SK-N-MC (cell line): ENCODE measurements around the gene SERINC3.
"Not testable (repeated sequence)": the region's sequence is repeated elsewhere in the genome, so short reads cannot be mapped to it uniquely, and the experiment has no call there.

Experiments
- DNase-seq: peaks from one replicate; pipeline ENCODE4 v3.0.0-alpha.2; 2011; ENCODE audit warnings: low read depth, low spot score
- H3K27ac ChIP-seq: fragments of 200-600 bp; sonication (generic); 2 replicates; pipeline ENCODE4 v1.5.1; 2016; ENCODE audit warnings: mixed run types
- H3K36me3 ChIP-seq: fragments of 200-600 bp; sonication (generic); 2 replicates; pipeline ENCODE4 v1.6.1; 2017; ENCODE audit warnings: antibody characterized with exemption, low read length, mixed read lengths; ENCODE audit not compliant: insufficient read depth
- H3K4me3 ChIP-seq: fragments of 200-600 bp; sonication (generic); 2 replicates; pipeline ENCODE4 v1.5.1; 2016
- H3K9ac ChIP-seq: fragments of 200-600 bp; sonication (generic); 2 replicates; pipeline ENCODE4 v1.8.0; 2017; ENCODE audit warnings: mixed run types, mixed read lengths; ENCODE audit not compliant: insufficient read length
- H3K9me3 ChIP-seq: fragments of 200-600 bp; sonication (generic); 2 replicates; pipeline ENCODE4 v1.6.1; 2017; ENCODE audit warnings: low read depth, mild to moderate bottlenecking, antibody characterized with exemption, low read length, moderate library complexity, mixed read lengths
- EZH2 ChIP-seq: fragments of 200-600 bp; sonication (generic); IDR thresholded peaks from one replicate; pipeline ENCODE4 v1.6.1; 2017; ENCODE audit warnings: antibody characterized with exemption
- FOXP2 ChIP-seq: optimal IDR thresholded peaks from 2 replicates; pipeline ENCODE3; 2011; ENCODE audit warnings: mild to moderate bottlenecking, moderate library complexity; ENCODE audit not compliant: insufficient read depth; ENCODE audit errors: extremely low read length, control extremely low read depth
- POLR2AphosphoS5 ChIP-seq: IDR thresholded peaks from 2 replicates; pipeline ENCODE4 v1.6.1; 2012; ENCODE audit warnings: mild to moderate bottlenecking, low read depth, low read length, borderline replicate concordance

SERINC3 gene

DNA sequence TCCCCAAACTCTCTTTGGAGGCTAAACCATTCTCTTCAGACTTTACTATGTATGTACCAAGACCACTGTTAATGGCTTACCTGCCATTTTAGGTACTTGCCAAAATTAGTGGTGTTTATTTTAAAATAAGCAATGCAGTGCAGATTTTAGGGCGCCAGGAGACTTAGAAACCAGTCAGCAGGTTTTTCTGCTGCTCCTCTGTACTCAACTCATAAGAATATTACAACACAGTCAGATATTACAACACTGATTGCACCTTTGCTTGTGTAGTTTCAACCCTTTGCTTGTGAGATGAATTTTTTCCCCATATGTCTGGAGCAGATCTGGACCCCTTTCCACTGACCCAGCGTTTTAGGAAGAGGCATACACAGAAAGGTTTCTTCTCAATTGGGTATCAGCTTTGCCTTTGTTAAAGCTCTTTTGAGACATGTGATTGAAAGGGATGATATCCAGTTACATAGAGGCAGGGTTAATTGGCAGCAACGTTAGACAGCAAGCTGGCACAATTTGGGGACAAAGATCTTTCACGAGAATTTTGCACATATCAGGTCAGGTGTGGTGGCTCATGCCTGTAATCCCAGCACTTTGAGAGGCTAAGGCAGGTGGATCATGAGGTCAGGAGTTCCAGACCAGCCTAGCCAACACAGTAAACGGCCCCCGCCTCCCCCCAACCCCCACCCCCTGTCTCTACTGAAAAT is 40.0 kb downstream of the SERINC3 start:
- DNase-seq: no peak
- H3K36me3 ChIP-seq: peaks cover 16% of the 10 kb centered on the region

DNA sequence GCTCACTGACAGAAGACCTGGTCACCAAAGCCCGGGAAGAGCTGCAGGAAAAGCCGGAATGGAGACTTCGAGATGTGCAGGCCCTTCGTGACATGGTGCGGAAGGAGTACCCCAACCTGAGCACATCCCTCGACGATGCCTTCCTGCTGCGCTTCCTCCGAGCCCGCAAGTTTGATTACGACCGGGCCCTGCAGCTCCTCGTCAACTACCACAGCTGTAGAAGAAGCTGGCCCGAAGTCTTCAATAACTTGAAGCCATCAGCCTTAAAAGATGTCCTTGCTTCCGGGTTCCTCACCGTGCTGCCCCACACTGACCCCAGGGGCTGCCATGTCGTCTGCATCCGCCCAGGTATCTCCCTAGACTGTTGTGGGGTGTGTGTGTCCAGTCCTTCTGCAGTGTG is 41.8 kb downstream of the SERINC3 start:
- H3K36me3 ChIP-seq: peaks cover 12% of the 10 kb centered on the region
- no peaks in the 10 kb centered on the region for H3K9me3 ChIP-seq
- no peak overlapping the region for H3K9ac ChIP-seq
- TF ChIP-seq FOXP2: no peak
- no peak overlapping the region for H3K27ac ChIP-seq
- no peak for DNase-seq
- no peak overlapping the region for H3K4me3 ChIP-seq

More for the DNA sequence above, 40.0 kb downstream of the SERINC3 start:
- Histone ChIP-seq H3K9ac (no peak overlapping the region), H3K27ac (no peak overlapping the region), H3K9me3 (no peaks in the 10 kb centered on the region), H3K4me3 (no peak overlapping the region)
- TF ChIP-seq EZH2: no peak
- TF ChIP-seq POLR2AphosphoS5: no peak
- no peak for TF ChIP-seq FOXP2

GRCh38 chr20:44479643-44480042 is 42.2 kb downstream of the SERINC3 start:
- Histone ChIP-seq H3K4me3 (no peak overlapping the region), H3K27ac (no peak overlapping the region), H3K9ac (no peak overlapping the region), H3K9me3 (no peaks in the 10 kb centered on the region), H3K36me3 (peaks cover 12% of the 10 kb centered on the region)
- no peak for DNase-seq
- TF ChIP-seq POLR2AphosphoS5: no peak
- TF ChIP-seq EZH2: no peak
- TF ChIP-seq FOXP2: no peak

- no peak overlapping the region for H3K27ac ChIP-seq
- H3K36me3 ChIP-seq: peaks cover 8% of the 10 kb centered on the region; the same call in 1 of the 2 replicates
- no peak overlapping the region for H3K4me3 ChIP-seq
- no peak for DNase-seq
- H3K9me3 ChIP-seq: no peaks in the 10 kb centered on the region
- no peak for TF ChIP-seq POLR2AphosphoS5
- no peak for TF ChIP-seq EZH2
- TF ChIP-seq FOXP2: no peak
- H3K9ac ChIP-seq: no peak overlapping the region
Measured at GRCh38 chr20:44478206-44478605, 43.7 kb downstream of the SERINC3 start.

DNA sequence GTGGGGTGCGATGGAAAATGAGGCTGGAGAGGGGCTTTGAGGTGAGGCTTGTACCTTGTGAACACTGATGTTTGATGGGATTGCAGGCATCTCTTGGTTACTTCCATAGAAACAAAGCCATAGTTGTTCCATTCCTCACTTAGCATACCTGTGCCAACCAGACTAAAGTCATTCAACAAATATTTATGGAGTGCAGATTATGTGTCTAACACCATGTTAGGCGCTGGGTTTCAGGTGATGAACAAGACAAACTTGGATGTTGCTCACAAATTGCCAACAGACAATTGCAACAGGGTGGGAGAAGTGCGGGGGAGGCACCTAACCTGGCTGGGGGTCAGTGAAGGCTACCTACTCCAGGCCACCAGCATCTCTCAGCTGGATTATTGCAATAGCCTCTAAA is 44.7 kb downstream of the SERINC3 start:
- no peak for TF ChIP-seq POLR2AphosphoS5
- H3K9me3 ChIP-seq: no peaks in the 10 kb centered on the region
- H3K9ac ChIP-seq: no peak overlapping the region
- no peak overlapping the region for H3K27ac ChIP-seq
- no peak overlapping the region for H3K4me3 ChIP-seq
- peaks cover 8% of the 10 kb centered on the region; the same call in 1 of the 2 replicates for H3K36me3 ChIP-seq
- DNase-seq: no peak

GRCh38 chr20:44475694-44476560 is 45.9 kb downstream of the SERINC3 start, which contains the start of gene TTPAL:
TTPAL (plus strand) TSS chr20:44475874; CDS start chr20:44480000, 4,126 bp downstream.
- TF ChIP-seq POLR2AphosphoS5 (peak; percentile 99), EZH2 (no peak)
- DNase-seq: no peak
- Histone ChIP-seq H3K36me3 (peaks cover 3% of the 10 kb centered on the region; the same call in 1 of the 2 replicates), H3K9me3 (no peaks in the 10 kb centered on the region), H3K27ac (no peak within 1 kb of the TSS), H3K4me3 (peak within 1 kb of the TSS; percentile 91), H3K9ac (peak within 1 kb of the TSS; percentile 87)

- no peak for TF ChIP-seq FOXP2
- TF ChIP-seq EZH2: no peak
- TF ChIP-seq POLR2AphosphoS5: no peak
- H3K27ac ChIP-seq: no peak overlapping the region
- peak overlapping the region; percentile 87 for H3K9ac ChIP-seq
Measured at GRCh38 chr20:44475372-44475693, 46.5 kb downstream of the SERINC3 start.

DNA sequence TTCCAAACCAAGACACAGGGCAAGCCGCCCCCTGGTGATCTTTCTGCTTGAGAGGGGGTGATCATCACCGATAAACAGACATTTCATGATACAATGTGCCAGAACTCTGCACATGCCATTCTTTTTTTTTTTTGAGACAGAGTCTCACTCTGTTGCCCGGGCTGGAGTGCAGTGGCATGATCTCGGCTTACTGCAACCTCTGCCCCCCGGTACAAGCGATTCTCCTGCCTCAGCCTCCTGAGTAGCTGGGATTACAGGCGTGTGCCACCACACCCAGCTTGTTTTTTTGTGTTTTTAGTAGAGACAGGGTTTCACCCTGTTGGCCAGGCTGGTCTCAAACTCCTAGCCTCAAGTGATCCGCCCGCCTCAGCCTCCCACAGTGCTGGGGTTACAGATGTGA is 49.6 kb downstream of the SERINC3 start:
- not testable (repeated sequence) for DNase-seq, H3K9me3 ChIP-seq, H3K4me3 ChIP-seq, H3K9ac ChIP-seq, H3K36me3 ChIP-seq, H3K27ac ChIP-seq

More at GRCh38 chr20:44475372-44475693, 46.5 kb downstream of the SERINC3 start:
- DNase-seq: no peak
- H3K36me3 ChIP-seq: 0 out of 2 replicates have a peak, but pooled peaks cover 3% of the 10 kb centered on the region
- H3K9me3 ChIP-seq: no peaks in the 10 kb centered on the region
- H3K4me3 ChIP-seq: peak overlapping the region; percentile 91

- Histone ChIP-seq H3K36me3 (no peaks in the 10 kb centered on the region), H3K9ac (no peak overlapping the region), H3K4me3 (no peak overlapping the region), H3K9me3 (no peaks in the 10 kb centered on the region), H3K27ac (no peak overlapping the region)
- DNase-seq: no peak
- no peak for TF ChIP-seq EZH2
- no peak for TF ChIP-seq FOXP2
- TF ChIP-seq POLR2AphosphoS5: no peak
Measured at GRCh38 chr20:44471481-44471882, 50.4 kb downstream of the SERINC3 start.
